HepG2 (cell line): ENCODE results near the gene MBOAT7. TPM values are rescaled to one million over a fixed set of nuclear protein-coding genes. Genes with fewer than 3 reads are reported as not detected.

Experiments used
- ATAC-seq: fragments of 200-7000 bp; cut with Tn5 transposase; 3 replicates; pipeline ENCODE4 v1.9.1; 2020; ENCODE audit warnings: mild to moderate bottlenecking, moderate library complexity
- BruUV-seq: library from RNA; stranded (reverse); fragments of 400-500 nt; replicated peaks from 2 replicates; lab custom pipeline; 2021; lab: Mats Ljungman, UMichigan
- CTCF ChIA-PET: fragments of 300-600 bp; formaldehyde crosslinking; extraction: SDS; loops from one replicate; lab custom pipeline; 2021; ENCODE audit warnings: low total read pairs, inconsistent platforms, low intra/inter-chr PET ratio; lab: Yijun Ruan, JAX
- POLR2A ChIA-PET: fragments of 350-600 bp; sonication (Branson Sonifier 250); formaldehyde crosslinking; loops from one replicate; lab custom pipeline; 2020; ENCODE audit warnings: antibody characterized with exemption, inconsistent platforms; lab: Yijun Ruan, JAX
- DNase-seq: peaks from one replicate; pipeline ENCODE4 v3.0.0-alpha.2; 2015; ENCODE audit warnings: low spot score
- FAIRE-seq: peaks from 3 replicates; lab custom pipeline; 2011; peaks lifted over from hg19 to GRCh38; lab: Jason Lieb, UNC
- H2AFZ ChIP-seq: one replicate; pipeline ENCODE4 v1.6.1; 2011; ENCODE audit warnings: low read length, inconsistent platforms
- H3K27ac ChIP-seq: fragments of 300-600 bp; 3 replicates; pipeline ENCODE4 v1.8.0; 2011; ENCODE audit warnings: mixed run types, mild to moderate bottlenecking, mixed read lengths, low read length, inconsistent platforms; ENCODE audit not compliant: insufficient read depth; ENCODE audit errors: extremely low read length
- H3K27me3 ChIP-seq, 2 experiments: fragments of 200-600 bp in 1 of 2; 2 replicates in 1 of 2; 3 replicates in 1 of 2; pipeline versions ENCODE4 v1.6.0 to v1.8.0; 2011; ENCODE audit warnings: low read length in 2 of 2, mild to moderate bottlenecking in 2 of 2, moderate library complexity in 2 of 2, inconsistent platforms in 1 of 2; ENCODE audit not compliant: insufficient read depth in 2 of 2, control insufficient read depth in 1 of 2
- H3K36me3 ChIP-seq, 2 experiments: fragments of 200-600 bp in 1 of 2; replicated peaks in 1 of 2; 2 replicates in 1 of 2; 3 replicates in 1 of 2; pipeline versions ENCODE4 v1.5.1 to v1.8.0; 2011; ENCODE audit warnings: low read length in 2 of 2, inconsistent platforms in 1 of 2; ENCODE audit not compliant: insufficient read depth in 2 of 2, control insufficient read depth in 1 of 2
- H3K4me1 ChIP-seq: 2 replicates; pipeline ENCODE4 v1.5.1; 2012; ENCODE audit warnings: low read length, inconsistent platforms; ENCODE audit not compliant: insufficient read depth
- H3K4me2 ChIP-seq: 2 replicates; pipeline ENCODE4 v1.6.0; 2011; ENCODE audit warnings: low read depth, low read length, inconsistent platforms
- H3K4me3 ChIP-seq, 3 experiments: fragments of 200-600 bp in 1 of 3; sonication (generic), shearing (Covaris generic) in 1 of 3; replicated peaks in 1 of 3; 2 replicates each; pipeline ENCODE4 v1.5.1; 2011 to 2016; ENCODE audit warnings: low read length in 3 of 3, inconsistent platforms in 2 of 3, low read depth in 2 of 3, mild to moderate bottlenecking in 2 of 3, control low read depth in 1 of 3, mixed read lengths in 1 of 3; ENCODE audit not compliant: insufficient read depth in 1 of 3
- H3K79me2 ChIP-seq: one replicate; pipeline ENCODE4 v1.6.1; 2011; ENCODE audit warnings: low read length, inconsistent platforms; ENCODE audit not compliant: insufficient read depth
- H3K9ac ChIP-seq: 2 replicates; pipeline ENCODE4 v1.6.0; 2011; ENCODE audit warnings: mild to moderate bottlenecking, low read depth, low read length, inconsistent platforms; ENCODE audit not compliant: insufficient read depth
- H3K9me3 ChIP-seq: 2 replicates; pipeline ENCODE4 v1.5.1; 2012; ENCODE audit warnings: mild to moderate bottlenecking, low read length
- H4K20me1 ChIP-seq: 2 replicates; pipeline ENCODE4 v1.6.0; 2011; ENCODE audit warnings: inconsistent platforms, mild to moderate bottlenecking, low read length, moderate library complexity; ENCODE audit not compliant: insufficient read depth
- BRD4 ChIP-seq: sonication (generic); formaldehyde crosslinking; IDR thresholded peaks from 2 replicates; pipeline ENCODE4 v1.4.0; 2020; ENCODE audit warnings: missing genetic modification reagents
- HCFC1 ChIP-seq: fragments of 150-350 bp; IDR thresholded peaks from 2 replicates; pipeline ENCODE4 v1.6.1; 2014; ENCODE audit warnings: low read depth, low read length
- THAP11 ChIP-seq: IDR thresholded peaks from 2 replicates; pipeline ENCODE4 v1.6.1; 2016; ENCODE audit warnings: missing biosample characterization, missing genetic modification reagents
- ZBTB7A ChIP-seq: sonication (generic); formaldehyde crosslinking; IDR thresholded peaks from 2 replicates; pipeline ENCODE4 v1.8.0; 2022; ENCODE audit warnings: mild to moderate bottlenecking, missing genetic modification reagents
- ZNF10 ChIP-seq: sonication (generic); formaldehyde crosslinking; IDR thresholded peaks from 2 replicates; pipeline ENCODE4 v1.4.0; 2020; ENCODE audit warnings: mild to moderate bottlenecking, low read depth, missing genetic modification reagents, borderline replicate concordance
- ZSCAN12 ChIP-seq: sonication (generic); formaldehyde crosslinking; IDR thresholded peaks from 2 replicates; pipeline ENCODE4 v1.9.0; 2021; ENCODE audit warnings: mild to moderate bottlenecking, missing genetic modification reagents
- ZSCAN22 ChIP-seq: sonication (generic); formaldehyde crosslinking; IDR thresholded peaks from 2 replicates; pipeline ENCODE4 v1.4.0; 2020; ENCODE audit warnings: mild to moderate bottlenecking, missing genetic modification reagents
- WGBS: methylation state at CpG from one replicate; pipeline ENCODE4 v1.1.6; 2017; ENCODE audit warnings: low lambda C conversion rate; 5-methylcytosine and 5-hydroxymethylcytosine counted together
- in situ Hi-C: cut with HindIII; loops from 2 replicates; pipeline ENCODE4 v1.10.0; 2017; ENCODE audit warnings: low pct_unique_long_range_greater_than_20kb; ENCODE audit not compliant: extremely low pct_ligation_motif_present
- intact Hi-C: fragments of 100-400 bp; cut with micrococcal nuclease; formaldehyde crosslinking; loops from one replicate; pipeline ENCODE4 v1.10.0; 2022; ENCODE audit not compliant: unreplicated experiment
- polyA plus RNA-seq, 8 experiments: library from polyadenylated mRNA; depleted of rRNA in 3 of 8; stranded (reverse) in 7 of 8; unstranded in 1 of 8; fragments of >200 nt; fragmentation: Illumina TruSeq in 4 of 8; extraction: Trizol in 4 of 8; gene quantifications; 2 replicates each; pipeline versions ENCODE4 v1.2.1 to v1.2.3, GENCODE V29; 2011 to 2016; ENCODE audit warnings: low read depth in 4 of 8, missing spikeins in 1 of 8, mixed read lengths in 1 of 8; ENCODE audit not compliant: insufficient read depth in 1 of 8
- total RNA-seq, 5 experiments: library from RNA; depleted of rRNA; stranded (reverse); fragments of >200 nt; fragmentation: Illumina TruSeq; extraction: Trizol; gene quantifications; 2 replicates each; pipeline ENCODE4 v1.2.3, GENCODE V29; 2016; ENCODE audit warnings: low read depth in 1 of 5
- TF ChIP-seq, protein P1 (sequence below): sonication (generic); formaldehyde crosslinking; IDR thresholded peaks from 2 replicates; pipeline ENCODE4 v1.9.0; 2021; ENCODE audit warnings: mild to moderate bottlenecking, missing genetic modification reagents
- TF ChIP-seq, protein P2 (sequence below): sonication (generic); formaldehyde crosslinking; IDR thresholded peaks from 2 replicates; pipeline ENCODE4 v1.5.1; 2020; ENCODE audit warnings: missing genetic modification reagents, mild to moderate bottlenecking, borderline replicate concordance

MBOAT7 gene
- total and polyA plus RNA-seq, 2 of the 13 experiments (the other 11 are each of a cell fraction or from before 2014, with no cell fraction given): 22.2 to 25.5 TPM

DNA sequence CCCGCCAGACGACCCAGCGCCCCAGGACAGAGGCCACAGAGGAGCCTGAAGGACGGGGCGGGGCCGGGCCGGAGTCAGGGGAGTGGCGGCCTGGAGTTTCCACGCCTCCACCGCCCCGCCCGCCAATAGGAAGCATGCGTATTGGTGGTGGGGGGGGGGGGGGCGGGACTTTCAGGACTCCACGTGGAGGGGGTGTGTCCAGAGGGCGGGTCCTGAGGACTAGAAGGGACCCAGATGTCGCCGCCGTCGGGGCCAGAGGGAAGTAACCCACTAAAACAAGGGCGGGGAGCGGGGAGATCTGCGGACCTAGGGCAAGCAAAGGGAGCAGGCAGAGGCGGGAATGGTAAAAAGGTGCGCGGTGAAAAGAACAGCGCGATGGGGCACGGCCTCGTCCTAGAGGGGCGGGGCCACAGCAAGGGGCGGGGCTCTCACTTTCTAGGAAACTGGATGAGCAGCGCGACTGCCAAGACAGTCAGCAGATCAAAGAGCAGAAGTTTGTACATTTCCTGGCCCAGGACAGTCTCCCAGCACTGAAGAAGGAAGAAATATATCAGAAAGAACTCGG lies 27.1 kb downstream of the MBOAT7 start:
- in situ Hi-C loops: no loop called here
- FAIRE-seq: no peak
- H2AFZ ChIP-seq: no peak overlapping the region

DNA sequence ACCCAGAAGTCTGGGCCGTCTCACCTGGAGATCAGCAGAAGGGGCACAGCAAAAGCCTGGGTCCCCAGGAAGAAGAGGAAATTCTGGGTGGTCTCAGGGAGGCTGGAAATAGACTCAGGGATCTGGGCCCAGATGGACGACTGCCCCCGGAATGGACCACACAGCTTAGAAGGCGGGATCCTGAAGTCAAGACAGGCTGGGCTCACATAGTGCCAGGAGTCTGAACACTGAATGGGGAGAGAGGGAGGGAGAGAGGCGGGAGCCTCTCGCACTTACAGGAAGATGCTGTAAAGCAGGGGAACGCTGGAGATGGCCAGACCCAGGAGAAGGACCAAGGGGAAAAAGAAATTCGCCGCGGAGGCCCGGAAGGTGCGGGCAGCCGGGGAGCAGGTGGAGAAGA lies 28.5 kb downstream of the MBOAT7 start:
- POLR2A ChIA-PET: interaction anchor here (2.0 to 3.2 kb wide), 4 partner anchors 24 to 49 kb away, joined by 8 to 48 read pairs (median 13); partner anchors contain the start of genes CNOT3, MBOAT7 and RPS9
- in situ Hi-C loops (no loop called here), intact Hi-C loops (loop anchor here (1.0 kb wide), 1 partner anchor 25 kb away; no protein-coding TSS in a partner anchor)
- BruUV-seq: no TSS peak
- WGBS: 46% methylated on average over 13 of the region's 13 CpGs
- CTCF ChIA-PET: no interaction called here
- Histone ChIP-seq H3K4me3 (peak overlapping the region; percentile 70 to 93 (median 75); a peak in 5 of 6 replicates), H3K9me3 (no peaks in the 10 kb centered on the region), H2AFZ (no peak overlapping the region), H3K4me2 (peak overlapping the region; percentile 93), H3K27ac (peak overlapping the region; percentile 81), H3K4me1 (peaks cover 13% of the 10 kb centered on the region), H3K36me3 (peaks cover 9 to 24% of the 10 kb centered on the region in 2 experiments), H3K27me3 (no peaks in the 10 kb centered on the region; a peak in 1 of 5 replicates), H3K79me2 (peaks cover 13% of the 10 kb centered on the region), H4K20me1 (no peaks in the 10 kb centered on the region), H3K9ac (peak overlapping the region; percentile 88)
- ATAC-seq (no peak), FAIRE-seq (no peak), DNase-seq (no peak)
- peak; percentile 80; the same call in 1 of the 2 replicates for TF ChIP-seq ZSCAN22 (CRISPR knock-in tag)
- TF ChIP-seq, protein P1, sequence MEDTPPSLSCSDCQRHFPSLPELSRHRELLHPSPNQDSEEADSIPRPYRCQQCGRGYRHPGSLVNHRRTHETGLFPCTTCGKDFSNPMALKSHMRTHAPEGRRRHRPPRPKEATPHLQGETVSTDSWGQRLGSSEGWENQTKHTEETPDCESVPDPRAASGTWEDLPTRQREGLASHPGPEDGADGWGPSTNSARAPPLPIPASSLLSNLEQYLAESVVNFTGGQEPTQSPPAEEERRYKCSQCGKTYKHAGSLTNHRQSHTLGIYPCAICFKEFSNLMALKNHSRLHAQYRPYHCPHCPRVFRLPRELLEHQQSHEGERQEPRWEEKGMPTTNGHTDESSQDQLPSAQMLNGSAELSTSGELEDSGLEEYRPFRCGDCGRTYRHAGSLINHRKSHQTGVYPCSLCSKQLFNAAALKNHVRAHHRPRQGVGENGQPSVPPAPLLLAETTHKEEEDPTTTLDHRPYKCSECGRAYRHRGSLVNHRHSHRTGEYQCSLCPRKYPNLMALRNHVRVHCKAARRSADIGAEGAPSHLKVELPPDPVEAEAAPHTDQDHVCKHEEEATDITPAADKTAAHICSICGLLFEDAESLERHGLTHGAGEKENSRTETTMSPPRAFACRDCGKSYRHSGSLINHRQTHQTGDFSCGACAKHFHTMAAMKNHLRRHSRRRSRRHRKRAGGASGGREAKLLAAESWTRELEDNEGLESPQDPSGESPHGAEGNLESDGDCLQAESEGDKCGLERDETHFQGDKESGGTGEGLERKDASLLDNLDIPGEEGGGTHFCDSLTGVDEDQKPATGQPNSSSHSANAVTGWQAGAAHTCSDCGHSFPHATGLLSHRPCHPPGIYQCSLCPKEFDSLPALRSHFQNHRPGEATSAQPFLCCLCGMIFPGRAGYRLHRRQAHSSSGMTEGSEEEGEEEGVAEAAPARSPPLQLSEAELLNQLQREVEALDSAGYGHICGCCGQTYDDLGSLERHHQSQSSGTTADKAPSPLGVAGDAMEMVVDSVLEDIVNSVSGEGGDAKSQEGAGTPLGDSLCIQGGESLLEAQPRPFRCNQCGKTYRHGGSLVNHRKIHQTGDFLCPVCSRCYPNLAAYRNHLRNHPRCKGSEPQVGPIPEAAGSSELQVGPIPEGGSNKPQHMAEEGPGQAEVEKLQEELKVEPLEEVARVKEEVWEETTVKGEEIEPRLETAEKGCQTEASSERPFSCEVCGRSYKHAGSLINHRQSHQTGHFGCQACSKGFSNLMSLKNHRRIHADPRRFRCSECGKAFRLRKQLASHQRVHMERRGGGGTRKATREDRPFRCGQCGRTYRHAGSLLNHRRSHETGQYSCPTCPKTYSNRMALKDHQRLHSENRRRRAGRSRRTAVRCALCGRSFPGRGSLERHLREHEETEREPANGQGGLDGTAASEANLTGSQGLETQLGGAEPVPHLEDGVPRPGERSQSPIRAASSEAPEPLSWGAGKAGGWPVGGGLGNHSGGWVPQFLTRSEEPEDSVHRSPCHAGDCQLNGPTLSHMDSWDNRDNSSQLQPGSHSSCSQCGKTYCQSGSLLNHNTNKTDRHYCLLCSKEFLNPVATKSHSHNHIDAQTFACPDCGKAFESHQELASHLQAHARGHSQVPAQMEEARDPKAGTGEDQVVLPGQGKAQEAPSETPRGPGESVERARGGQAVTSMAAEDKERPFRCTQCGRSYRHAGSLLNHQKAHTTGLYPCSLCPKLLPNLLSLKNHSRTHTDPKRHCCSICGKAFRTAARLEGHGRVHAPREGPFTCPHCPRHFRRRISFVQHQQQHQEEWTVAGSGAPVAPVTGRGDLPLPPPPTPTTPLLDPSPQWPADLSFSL (CRISPR knock-in tag): no peak

More for the DNA sequence above, 27.1 kb downstream of the MBOAT7 start:
- TF ChIP-seq ZNF10 (CRISPR knock-in tag): no peak
- TF ChIP-seq HCFC1: no peak
- no peak for TF ChIP-seq BRD4 (CRISPR knock-in tag)
- TF ChIP-seq, protein P2, sequence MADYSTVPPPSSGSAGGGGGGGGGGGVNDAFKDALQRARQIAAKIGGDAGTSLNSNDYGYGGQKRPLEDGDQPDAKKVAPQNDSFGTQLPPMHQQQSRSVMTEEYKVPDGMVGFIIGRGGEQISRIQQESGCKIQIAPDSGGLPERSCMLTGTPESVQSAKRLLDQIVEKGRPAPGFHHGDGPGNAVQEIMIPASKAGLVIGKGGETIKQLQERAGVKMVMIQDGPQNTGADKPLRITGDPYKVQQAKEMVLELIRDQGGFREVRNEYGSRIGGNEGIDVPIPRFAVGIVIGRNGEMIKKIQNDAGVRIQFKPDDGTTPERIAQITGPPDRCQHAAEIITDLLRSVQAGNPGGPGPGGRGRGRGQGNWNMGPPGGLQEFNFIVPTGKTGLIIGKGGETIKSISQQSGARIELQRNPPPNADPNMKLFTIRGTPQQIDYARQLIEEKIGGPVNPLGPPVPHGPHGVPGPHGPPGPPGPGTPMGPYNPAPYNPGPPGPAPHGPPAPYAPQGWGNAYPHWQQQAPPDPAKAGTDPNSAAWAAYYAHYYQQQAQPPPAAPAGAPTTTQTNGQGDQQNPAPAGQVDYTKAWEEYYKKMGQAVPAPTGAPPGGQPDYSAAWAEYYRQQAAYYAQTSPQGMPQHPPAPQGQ (CRISPR knock-in tag): no peak
- TF ChIP-seq ZBTB7A (CRISPR knock-in tag): no peak
- no peak for TF ChIP-seq ZSCAN12 (CRISPR knock-in tag)
- no peak for TF ChIP-seq THAP11 (CRISPR knock-in tag)
- no peaks in the 10 kb centered on the region; a peak in 1 of 5 replicates for H3K27me3 ChIP-seq
- H3K79me2 ChIP-seq: peaks cover 13% of the 10 kb centered on the region
- H4K20me1 ChIP-seq: no peaks in the 10 kb centered on the region
- H3K9me3 ChIP-seq: no peaks in the 10 kb centered on the region
- DNase-seq: no peak
- H3K9ac ChIP-seq: no peak overlapping the region
- H3K4me1 ChIP-seq: peaks cover 13% of the 10 kb centered on the region
- peaks cover 0 to 9% of the 10 kb centered on the region in 2 experiments; a peak in 2 of 5 replicates for H3K36me3 ChIP-seq
- no peak overlapping the region for H3K4me2 ChIP-seq
- ChIA-PET CTCF (no interaction called here), POLR2A (no interaction called here)
- H3K4me3 ChIP-seq: no peak overlapping the region
- 90% methylated on average over 33 of the region's 35 CpGs for WGBS
- no TSS peak for BruUV-seq
- no peak overlapping the region for H3K27ac ChIP-seq
- ATAC-seq: no peak
- intact Hi-C loops: no loop called here
